GM21528 (cell line): ENCODE results near the gene PKP2.

Source experiments
- ATAC-seq: cut with Tn5 transposase; IDR thresholded peaks from one replicate; pipeline ENCODE4 v1.9.1; 2021; ENCODE audit warnings: mild to moderate bottlenecking, moderate library complexity; ENCODE audit not compliant: unreplicated experiment, low FRiP score

Gene PKP2

GRCh38 chr12:32896432-32897280 is at the start of gene PKP2:
TSS of gene PKP2 (minus strand) at chr12:32896777. CDS start at chr12:32896731, 46 bp downstream.
- ATAC-seq: peak; percentile 66

GRCh38 chr12:32944195-32944594 is 47.6 kb upstream of the PKP2 start:
- no peak for ATAC-seq

DNA sequence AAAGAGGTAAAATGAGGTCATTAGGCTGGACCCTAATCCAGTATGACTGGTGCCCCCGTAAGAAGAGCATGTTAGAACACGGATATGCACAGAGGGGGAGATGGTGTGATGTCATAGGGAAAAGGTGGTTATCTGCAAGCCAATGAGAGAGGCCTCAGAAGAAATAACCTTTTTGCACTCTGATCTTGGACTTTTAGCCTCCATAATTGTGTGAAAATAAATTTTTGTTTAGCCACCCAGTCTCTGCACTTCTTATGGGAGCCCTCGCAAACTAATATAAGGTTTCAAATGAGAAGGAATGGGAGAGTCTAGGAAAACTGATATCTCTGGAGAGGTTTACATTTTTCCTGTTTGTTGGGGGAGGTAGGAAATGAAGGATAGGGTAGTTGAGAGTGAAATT is 43.2 kb upstream of the PKP2 start:
- ATAC-seq: no peak

- ATAC-seq: no peak
Measured at GRCh38 chr12:32926963-32927362, 30.4 kb upstream of the PKP2 start.

DNA sequence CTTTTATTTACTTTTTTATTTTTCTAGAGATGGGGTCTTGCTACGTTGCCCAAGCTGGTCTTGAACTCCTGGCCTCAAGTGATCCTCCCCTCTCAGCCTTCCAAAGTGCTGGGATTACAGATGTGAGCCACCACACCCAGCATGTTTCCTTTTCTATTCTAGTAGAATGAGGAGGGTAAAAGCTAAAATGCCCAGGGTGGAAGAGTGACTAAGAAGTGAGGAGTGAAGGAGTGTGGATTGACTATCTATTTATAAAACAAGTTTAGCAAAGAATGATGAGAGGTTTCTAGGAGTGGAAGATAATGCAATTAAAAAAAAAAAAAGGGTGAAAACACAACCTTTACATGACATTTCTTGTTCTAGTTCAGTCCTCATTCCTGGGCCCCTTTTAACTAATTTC is 29.8 kb upstream of the PKP2 start:
- no peak for ATAC-seq

- no peak for ATAC-seq
Measured at GRCh38 chr12:32922546-32923297, 26.1 kb upstream of the PKP2 start.

DNA sequence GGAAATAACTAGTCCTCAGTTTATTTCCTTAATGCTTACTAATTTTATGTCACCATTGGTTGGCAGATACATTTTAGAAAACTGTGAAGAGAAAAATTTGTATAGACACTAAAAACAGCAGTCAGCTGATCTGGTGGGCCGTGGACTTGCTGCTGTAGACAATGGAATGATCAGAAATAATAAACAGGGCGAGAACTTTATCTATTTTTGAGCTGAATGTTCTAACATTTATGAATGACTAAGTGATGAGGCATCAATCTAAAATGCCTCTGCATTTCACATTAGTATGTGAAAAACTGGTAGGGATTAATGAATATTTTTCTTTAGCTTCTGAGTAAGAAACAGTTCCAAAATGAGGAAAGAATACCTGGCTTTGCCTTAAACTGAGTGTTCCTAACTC is 24.8 kb upstream of the PKP2 start:
- ATAC-seq: no peak

DNA sequence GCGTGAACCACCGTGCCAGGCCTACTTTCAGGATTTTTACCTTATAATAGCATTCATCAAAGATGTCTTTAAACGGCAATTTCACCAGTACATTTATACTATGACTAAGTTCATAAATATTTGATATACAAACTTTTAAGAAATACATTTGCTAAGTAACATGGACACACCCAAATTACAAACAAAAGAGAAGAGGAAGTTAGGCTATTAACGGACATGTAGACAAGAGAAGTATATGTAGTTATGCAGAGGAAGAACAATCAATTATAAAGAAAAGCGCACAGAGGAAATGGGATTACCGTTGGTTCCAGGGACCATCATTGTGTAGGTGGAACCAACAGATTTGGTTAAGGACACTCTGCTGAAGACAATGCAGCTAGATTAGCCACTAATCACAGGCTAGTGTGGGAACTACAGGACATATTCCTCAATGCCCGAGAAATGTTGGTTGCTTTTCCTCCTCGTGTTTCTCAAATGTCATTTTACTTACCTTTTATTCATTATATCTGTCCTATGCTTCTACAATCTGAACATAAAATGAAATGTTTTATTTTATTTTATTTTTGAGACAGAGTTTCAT is 24.0 kb upstream of the PKP2 start:
- ATAC-seq: no peak

DNA sequence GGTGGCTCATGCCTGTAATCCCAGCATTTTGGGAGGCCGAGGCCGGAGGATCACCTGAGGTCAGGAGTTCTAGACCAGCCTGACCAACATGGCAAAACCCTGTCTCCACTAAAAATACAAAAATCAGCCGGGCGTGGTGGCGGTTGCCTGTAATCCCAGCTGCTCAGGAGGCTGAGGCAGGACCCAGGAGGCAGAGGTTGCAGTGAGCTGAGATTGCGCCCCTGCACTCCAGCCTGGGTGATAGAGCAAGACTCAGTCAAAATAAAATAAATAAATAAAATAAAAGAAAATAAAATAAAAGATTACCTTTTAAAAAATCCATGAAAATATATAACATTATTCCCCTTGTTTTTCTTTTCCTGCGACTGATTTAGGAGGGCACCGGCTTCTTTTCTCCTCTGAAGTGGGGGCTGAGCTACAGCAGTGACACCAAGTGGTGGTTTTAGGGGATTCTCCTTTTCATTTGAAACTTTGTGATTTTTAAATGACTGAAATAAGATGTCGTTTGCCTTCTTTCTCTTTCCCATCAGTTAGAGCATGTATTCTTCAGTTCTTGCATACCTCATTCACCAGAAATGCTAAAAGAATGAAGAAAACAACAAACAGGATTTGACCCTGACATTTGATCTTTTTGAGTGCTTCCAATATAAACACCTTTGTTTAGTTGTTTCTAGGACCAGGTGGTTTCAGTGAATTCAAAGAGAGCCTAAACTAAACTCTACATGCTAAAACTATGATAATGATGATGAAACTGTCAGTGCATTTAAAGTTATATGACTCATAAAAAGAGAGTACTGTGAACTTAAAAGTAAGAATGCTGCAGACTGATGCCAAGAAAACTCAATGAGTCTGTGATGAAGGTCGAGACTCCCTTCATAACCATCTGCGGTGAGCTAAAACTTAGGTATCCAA is 22.6 kb upstream of the PKP2 start:
- no peak for ATAC-seq

DNA sequence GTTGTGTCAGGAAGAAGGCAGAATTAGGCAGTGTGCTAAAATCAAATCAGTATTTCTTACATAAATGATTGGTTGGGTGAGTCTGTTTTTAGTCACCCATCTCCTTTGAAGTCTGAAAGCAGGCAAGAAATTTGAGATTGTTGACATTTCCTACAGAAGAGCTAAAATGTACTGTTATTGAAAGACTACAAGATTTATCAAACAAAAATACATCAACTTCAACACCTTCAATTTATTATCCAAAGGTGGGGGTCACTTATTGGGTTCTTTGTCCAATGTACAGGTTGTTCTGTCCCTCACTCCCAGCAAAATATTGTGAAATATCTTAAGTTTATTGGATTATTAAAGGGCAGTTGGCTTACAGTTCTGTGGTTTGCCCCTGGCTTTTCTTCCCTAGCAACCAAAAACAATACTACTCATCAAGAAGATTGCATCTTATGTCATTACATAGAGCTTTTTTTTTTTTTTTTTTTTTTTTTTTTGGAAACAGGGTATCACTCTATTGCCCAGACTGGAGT is 20.6 kb upstream of the PKP2 start:
- no peak for ATAC-seq

- ATAC-seq: no peak
Measured at GRCh38 chr12:32907898-32908476, 11.4 kb upstream of the PKP2 start.

DNA sequence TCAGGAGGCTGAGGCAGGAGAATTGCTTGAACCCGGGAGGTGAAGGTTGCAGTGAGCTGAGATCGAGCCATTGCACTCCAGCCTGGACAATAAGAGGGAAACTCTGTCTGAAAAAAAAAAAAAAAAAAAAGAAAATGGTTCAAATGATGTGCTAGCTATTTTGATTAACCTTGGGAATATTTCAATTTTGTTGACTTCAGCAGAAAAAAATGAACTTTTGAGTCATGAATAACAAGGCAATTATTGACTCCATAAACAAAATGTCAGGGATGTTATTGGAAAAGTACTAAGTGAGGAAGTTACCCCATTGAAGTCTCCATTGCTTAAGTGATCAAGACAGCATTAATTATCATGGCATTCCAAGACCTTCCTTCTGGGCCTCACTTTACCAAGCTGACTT is 10.6 kb upstream of the PKP2 start:
- no peak for ATAC-seq

DNA sequence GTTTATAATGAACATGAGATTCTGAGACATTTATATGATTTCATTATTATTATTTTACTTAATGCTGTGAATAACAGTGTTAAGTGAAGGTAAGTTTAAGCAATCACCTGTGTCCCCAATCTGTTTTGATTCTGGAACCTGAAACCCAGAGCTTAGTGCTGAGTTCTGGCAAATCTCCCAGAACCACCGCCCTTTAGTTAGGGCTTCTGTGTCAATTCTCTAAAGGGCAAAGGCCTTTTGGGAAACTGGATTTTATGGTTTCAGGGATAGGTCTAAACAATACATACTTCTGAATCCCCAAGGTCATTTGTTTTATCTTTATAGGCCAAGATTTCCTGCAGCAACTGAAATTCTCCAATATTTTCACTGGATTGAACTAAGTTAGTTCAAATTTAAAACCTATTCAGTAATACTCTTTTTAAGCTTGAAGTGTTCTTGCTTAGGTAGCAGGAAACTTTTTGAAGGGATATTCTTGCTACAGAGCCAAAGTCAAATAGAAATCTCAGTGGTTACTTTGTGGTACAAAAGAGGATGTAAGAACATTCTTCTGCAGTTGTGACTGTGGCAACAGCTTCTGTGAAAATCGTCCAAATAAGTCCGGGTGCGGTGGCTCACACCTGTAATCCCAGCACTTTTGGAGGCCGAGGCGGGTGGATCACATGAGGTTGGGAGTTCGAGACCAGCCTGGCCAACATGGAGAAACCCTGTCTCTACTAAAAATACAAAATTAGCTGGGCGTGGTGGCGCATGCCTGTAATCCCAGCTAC is 10.0 kb upstream of the PKP2 start:
- peak; percentile 98 for ATAC-seq

DNA sequence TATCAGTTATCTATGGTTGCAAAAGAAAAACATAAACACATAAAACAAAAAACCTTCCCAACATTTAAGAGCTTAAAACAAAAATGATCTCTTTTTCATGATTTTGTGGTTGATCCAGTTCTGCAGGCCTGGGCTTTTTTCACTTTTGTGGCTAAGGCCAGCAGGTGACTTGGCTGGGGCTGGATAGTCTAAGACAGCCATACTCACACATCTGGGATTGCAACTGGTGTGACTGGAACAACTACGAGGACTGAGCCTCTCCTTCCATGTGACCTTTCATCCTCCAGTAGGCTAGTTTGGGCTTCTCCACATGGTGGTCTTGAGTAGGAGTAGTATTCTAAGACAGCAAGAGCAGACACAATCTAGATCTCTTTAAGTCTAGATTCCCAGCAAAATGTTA is 7.2 kb upstream of the PKP2 start:
- ATAC-seq: no peak

- ATAC-seq: no peak
Measured at GRCh38 chr12:32903318-32903717, 6.7 kb upstream of the PKP2 start.

DNA sequence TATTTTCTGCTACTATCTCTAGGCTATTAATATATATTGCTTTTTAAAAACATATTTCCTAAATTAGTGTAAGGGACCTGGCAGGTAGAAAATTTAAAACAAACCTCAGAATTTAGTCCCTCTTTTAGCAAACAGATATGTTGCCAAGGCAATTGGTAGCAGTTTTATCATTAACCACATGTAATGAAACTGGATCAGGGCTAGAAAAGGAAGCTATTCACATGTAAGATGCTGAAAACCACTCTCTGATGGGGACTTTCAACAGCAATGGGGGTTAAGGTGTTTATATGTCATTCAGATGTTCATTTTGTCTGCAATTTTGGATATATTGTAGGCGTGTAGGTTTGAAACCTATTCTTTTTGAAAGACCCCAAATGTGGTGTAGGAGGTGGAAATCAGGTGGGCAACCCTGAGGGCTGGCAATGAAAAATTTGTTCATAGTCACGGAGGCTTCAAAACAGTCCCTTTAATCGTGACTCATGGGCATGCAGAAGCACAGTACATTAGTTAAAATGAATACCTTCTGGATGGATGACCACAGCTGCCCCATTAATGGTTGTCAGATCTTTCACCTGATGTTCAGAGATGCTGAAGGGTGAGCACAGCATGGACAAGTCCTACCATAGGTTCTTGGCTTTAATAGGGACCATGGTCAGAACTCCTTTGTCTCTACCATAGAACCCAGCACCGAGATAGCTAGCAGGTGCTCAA is 5.9 kb upstream of the PKP2 start:
- no peak for ATAC-seq

GRCh38 chr12:32901553-32901952 is 5.0 kb upstream of the PKP2 start:
- ATAC-seq: no peak
